GM18520 (cell line): ENCODE measurements around the gene RGS1.

Source experiments
- ATAC-seq: cut with Tn5 transposase; IDR thresholded peaks from one replicate; pipeline ENCODE4 v1.9.1; 2021; ENCODE audit not compliant: unreplicated experiment

Gene RGS1

GRCh38 chr1:192579010-192579738 lies 3.6 kb downstream of the RGS1 start:
- no peak for ATAC-seq

- peak; percentile 22 for ATAC-seq
These were observed 4.9 kb downstream of the RGS1 start for GRCh38 chr1:192580351-192580962.

GRCh38 chr1:192581131-192581927 lies 5.8 kb downstream of the RGS1 start:
- ATAC-seq, result peak; percentile 4

- ATAC-seq, result no peak
These were observed 9.3 kb downstream of the RGS1 start for GRCh38 chr1:192584866-192585265.

- ATAC-seq, result no peak
These were observed 12.1 kb downstream of the RGS1 start for GRCh38 chr1:192587386-192588266.

GRCh38 chr1:192588546-192588945 lies 13.0 kb downstream of the RGS1 start:
- no peak for ATAC-seq

- ATAC-seq, result no peak
These were observed 14.2 kb downstream of the RGS1 start for GRCh38 chr1:192589813-192590212.

GRCh38 chr1:192592517-192592916 lies 16.9 kb downstream of the RGS1 start:
- no peak for ATAC-seq

GRCh38 chr1:192592981-192593708 lies 17.6 kb downstream of the RGS1 start:
- no peak for ATAC-seq

- ATAC-seq, result no peak
These were observed 19.7 kb downstream of the RGS1 start for GRCh38 chr1:192595299-192595698.

- no peak for ATAC-seq
These were observed 23.0 kb downstream of the RGS1 start for GRCh38 chr1:192598589-192598988.

GRCh38 chr1:192600275-192600674 lies 24.7 kb downstream of the RGS1 start:
- ATAC-seq, result no peak

GRCh38 chr1:192601143-192601542 lies 25.6 kb downstream of the RGS1 start:
- peak; percentile 49 for ATAC-seq

GRCh38 chr1:192601567-192601966 lies 26.0 kb downstream of the RGS1 start:
- peak; percentile 19 for ATAC-seq

GRCh38 chr1:192602757-192603156 lies 27.2 kb downstream of the RGS1 start:
- no peak for ATAC-seq

- no peak for ATAC-seq
These were observed 27.7 kb downstream of the RGS1 start for GRCh38 chr1:192603218-192603787.

- ATAC-seq, result peak; percentile 27
These were observed 29.5 kb downstream of the RGS1 start for GRCh38 chr1:192604979-192605620.

GRCh38 chr1:192608671-192609070 lies 33.1 kb downstream of the RGS1 start:
- no peak for ATAC-seq
